Activated CD4-positive, alpha-beta T cell treated with anti-CD3 and anti-CD28 coated beads, Interleukin-2, amount 50 U/mL, for 1 hour (primary cell): ENCODE measurements around the gene NDUFB10.

Experiments
- DNase-seq: peaks from one replicate; pipeline ENCODE4 v3.0.0-alpha.2; 2020

NDUFB10 gene

DNA sequence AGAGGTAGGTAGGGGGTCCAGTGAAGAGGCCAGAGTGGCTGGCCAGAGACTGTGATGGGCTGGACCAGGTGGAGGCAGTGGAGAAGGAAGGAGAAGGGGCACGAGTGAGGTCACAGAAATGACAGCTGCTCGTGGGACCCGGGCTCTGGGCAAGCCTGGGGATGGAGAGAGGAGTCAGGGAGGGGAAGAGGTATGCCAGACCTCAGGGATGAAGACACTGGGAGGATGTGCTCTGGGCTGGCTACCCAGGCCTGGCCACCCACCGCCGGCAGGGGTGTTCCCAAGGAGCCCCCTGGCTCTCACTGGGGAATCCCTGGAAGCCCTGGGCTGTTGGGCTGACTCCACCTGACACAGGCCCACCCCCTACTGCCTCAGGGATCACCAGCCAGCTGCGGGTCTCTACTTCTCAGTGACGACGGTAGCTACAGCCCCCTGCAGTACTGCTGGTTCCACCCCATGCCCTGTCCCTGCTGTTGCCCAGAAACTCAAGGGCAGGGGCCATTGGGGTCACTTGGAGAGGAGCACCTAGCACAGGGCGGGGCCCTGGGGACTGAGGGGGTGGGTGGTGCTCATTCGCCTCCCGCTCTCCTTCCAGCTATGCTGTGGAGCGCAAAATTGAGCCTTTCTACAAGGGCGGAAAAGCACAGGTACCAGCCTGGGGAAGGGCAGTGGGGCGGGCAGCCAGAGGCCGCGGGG is 14.3 kb downstream of the NDUFB10 start:
- DNase-seq, result no peak

GRCh38 chr16:1974157-1975070 is 15.1 kb downstream of the NDUFB10 start:
- no peak for DNase-seq

- DNase-seq, result no peak
These were observed 16.3 kb downstream of the NDUFB10 start for GRCh38 chr16:1975432-1976215.

DNA sequence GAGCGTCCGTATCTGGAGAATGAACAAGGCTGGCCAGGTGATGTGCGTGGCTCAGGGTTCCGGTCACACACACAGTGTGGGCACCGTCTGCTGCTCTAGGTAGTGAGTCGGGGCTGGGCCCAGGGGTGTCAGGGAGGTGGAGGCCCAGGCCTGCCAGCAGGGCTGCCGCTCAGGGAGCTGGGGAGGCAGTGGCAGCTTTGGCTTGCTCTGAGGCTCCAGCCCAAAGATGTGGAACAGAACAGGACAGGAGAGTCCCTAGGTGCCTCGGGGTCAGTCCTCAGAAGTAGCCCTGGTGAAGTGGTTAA is 16.8 kb downstream of the NDUFB10 start:
- DNase-seq, result no peak

GRCh38 chr16:1976951-1977874 is 17.9 kb downstream of the NDUFB10 start:
- no peak for DNase-seq

DNA sequence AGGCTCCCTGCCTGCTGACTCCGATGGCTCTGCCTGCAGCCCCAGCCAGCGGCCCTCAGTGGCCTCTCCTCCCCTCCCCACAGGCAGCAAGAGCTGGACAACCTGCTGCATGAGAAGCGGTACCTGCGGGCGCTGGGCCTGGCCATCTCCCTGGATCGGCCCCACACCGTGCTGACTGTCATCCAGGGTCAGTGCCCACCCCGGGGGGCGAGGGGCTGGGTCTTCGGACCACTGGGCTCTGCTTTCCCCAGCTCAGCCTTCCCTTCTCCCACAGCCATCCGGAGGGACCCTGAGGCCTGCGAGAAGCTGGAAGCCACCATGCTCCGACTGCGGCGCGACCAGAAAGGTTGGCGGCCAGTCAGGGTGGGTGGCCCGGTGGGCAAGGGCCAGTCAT is 18.5 kb downstream of the NDUFB10 start:
- no peak for DNase-seq

DNA sequence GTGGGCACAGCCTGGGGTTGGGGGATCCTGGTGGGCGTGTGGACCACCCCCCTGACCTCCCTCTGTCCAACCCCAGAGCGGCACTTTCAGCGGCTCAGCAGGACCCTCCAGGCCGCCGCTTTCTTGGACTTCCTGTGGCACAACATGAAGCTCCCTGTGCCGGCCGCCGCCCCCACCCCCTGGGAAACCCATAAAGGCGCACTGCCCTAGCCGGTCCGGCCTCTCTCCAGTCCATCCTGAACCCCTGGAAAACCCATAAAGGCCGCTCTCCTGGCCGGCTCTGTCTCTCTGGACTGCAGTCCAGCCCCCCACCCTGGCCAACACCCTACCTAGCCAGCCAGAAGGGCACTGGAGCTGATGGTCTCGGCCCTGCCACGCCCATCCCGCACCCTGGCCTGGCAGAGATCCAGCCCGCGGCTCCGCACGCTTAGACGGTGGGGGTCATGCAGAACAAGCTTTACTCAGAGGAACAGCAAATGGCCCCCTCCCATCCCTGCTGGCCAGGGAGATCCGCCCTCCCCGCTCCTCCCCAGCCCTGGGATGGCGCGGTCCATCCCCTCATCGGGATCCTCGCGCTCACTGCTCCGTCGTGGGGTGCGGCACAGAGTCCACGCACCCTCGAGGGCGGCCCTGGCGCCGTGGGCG is 19.3 kb downstream of the NDUFB10 start:
- DNase-seq, result no peak

DNA sequence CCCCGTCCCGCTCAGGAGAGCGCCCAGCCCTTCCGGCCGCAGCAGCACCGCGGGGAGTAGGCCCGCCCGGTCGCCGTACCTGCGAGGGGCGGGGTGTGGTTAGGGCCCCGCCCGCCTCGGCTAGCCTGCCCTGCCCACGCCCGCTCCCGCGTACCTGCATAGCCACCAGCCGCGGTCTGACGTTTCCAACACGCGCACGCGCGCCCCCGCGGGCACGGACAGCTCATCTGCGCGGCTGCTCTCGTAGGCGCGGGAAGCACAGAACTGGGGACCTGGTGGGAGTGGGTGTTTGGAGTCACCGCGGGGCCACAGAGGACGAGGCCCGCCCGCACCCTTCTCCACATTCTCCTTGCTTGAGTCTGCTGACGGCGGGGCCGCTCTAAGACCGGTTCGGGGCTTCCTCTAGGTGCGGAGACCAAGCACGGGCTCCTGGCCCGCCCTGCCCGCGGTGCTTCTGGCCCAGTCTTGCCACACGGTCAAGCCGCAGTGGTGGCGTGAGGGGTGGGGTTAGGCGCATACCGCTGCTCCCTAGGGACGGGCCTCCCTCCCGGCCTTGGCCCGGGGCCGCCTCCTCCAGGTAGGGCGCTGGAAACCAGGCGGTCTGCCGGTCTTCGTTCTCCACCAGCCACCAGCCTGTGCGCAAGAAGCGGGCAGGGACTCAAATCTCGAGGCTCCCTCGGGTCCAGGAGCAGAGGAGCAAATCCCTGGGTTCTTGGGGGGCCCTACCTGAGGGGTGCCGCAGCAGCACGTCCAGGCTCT is 20.1 kb downstream of the NDUFB10 start:
- DNase-seq, result peak; percentile 36

DNA sequence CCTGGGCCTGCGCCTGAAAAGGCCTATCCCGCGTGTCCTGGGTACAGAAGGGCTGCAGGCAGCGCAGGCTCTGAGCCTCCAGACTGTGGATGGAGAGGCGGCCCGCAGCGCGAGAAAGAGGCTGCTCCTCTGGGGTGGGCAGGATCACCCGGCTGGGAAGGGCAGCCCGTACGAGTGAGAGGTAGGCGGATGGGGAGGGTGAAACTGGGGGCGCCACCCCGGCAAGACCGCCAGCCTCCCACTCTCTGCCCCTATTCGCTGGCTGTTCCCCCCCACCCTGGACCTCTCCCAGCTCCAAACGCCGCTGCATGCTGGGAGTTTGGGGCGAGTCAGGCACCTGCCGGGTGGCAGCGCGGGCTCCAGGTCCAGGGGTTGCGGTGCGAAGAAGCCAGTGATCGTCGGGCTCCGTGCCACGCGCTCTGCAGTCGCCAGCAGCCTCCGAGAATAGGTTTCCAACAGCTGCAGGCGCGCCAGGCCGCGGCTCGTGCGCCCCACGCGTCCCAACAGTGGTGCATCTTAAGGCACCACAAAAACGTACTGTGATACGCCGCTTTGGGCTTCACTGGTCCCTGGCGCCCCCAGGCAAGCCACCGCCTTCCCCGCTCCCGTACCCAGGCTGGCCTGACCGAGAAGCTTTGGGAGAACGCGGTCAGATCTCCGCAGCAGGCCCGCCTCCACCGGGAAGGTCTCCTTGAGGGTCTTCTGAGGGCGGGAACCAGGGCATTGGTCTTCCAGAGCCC is 20.9 kb downstream of the NDUFB10 start:
- DNase-seq, result no peak

DNA sequence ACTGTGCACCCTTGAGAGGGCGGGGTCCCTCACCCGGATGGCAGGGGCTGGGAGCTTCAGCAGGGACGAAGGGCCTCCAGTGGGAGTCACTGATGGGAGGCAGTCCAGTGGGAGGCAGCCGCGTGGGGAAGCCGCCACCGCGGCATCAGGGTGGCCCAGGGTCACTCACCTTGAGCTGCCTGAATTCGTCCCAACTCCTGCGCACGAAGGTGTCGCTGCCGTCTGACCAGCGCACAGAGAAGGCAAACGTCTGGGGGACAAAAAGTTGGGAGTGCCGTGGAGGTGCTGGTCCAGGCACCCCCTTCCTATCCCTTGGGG is 21.4 kb downstream of the NDUFB10 start:
- DNase-seq, result no peak

GRCh38 chr16:1981398-1981836 is 22.1 kb downstream of the NDUFB10 start, which contains the start of gene NOXO1:
Gene NOXO1 (minus strand): TSS chr16:1981469. CDS start chr16:1981179, 290 bp downstream.
- no peak for DNase-seq

DNA sequence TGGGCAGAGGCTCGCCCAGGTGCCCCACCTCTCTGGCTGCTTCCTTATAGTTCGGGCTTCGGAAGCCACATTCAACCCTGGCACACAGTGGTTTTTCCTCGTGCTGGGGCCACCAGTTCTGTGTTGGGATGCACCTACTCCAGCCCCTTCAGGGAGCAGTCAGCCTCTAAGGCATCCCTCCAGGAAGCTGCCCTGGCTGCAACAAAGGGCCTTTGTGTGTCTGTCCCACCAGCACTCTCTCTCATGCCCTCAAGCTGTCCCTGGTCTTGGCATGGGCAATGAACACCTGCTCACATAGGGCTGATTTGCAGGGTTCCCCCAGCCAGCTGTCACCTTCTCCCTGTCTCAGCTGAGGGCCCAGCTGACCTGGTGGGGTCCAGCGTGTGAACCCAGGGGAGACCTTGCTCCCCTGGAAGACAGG is 22.7 kb downstream of the NDUFB10 start:
- no peak for DNase-seq

- DNase-seq, result no peak
These were observed 23.7 kb downstream of the NDUFB10 start for GRCh38 chr16:1982991-1983543.

- DNase-seq, result peak; percentile 51
These were observed 24.4 kb downstream of the NDUFB10 start, which contains the start of gene GFER for GRCh38 chr16:1983544-1984346. Gene GFER (plus strand): TSS chr16:1984193. CDS start chr16:1984219, 26 bp downstream.

GRCh38 chr16:1984347-1985225 is 25.2 kb downstream of the NDUFB10 start:
- no peak for DNase-seq

DNA sequence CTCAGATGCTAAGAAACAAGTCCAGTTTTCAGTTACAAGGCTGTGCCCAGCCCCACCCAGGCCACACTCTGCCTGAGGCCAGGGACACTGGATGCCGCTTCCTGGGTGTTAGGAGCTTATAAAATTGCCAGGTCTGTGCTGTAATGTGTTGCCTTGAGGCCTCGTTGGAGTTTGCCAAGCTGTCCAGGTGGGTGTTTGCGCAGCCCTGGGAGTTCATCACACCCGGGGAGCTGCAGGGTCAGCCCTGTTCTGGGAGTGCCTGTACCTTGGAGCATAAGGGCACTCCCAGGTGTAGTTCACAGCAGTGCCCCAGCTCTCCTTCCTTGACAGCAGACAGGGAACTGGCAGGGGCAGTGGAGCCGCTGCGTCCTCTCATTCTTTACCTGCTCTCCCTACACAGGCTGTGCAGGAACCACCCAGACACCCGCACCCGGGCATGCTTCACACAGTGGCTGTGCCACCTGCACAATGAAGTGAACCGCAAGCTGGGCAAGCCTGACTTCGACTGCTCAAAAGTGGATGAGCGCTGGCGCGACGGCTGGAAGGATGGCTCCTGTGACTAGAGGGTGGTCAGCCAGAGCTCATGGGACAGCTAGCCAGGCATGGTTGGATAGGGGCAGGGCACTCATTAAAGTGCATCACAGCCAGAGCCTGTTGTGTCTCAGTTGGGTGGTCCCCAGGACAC is 26.3 kb downstream of the NDUFB10 start:
- no peak for DNase-seq

DNA sequence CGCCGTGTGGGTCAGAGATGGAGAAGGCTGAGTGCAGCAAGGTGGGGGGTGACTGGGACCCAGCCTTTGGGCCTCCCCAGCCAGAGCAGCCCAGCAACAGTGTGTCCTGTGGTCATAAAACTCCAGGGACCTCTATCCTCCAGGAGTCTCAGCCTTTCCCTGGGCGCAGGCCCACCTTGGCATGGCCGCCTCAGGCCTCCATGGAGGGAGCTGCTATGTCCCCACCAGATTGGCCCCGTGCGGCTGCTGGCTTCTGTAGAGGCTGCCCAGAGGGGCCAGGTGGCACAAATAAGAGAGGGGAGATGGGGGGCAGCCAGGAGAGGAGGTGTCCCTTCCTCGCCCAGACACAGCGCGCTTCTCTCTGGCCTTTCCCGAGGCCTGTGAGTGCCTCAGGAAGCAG is 27.9 kb downstream of the NDUFB10 start:
- DNase-seq, result no peak
